Progenitor cell of endocrine pancreas (in vitro differentiated cells): ENCODE results near the gene SESTD1. TPM values are rescaled to one million over a fixed set of nuclear protein-coding genes. Genes with fewer than 3 reads are reported as not detected.
A peak's percentile ranks its signal among the peaks of the same experiment; 100 is the strongest.
"Not testable (repeated sequence)": the region's sequence is repeated elsewhere in the genome, so short reads cannot be mapped to it uniquely, and the experiment has no call there.

Experiments
- DNase-seq: peaks from one replicate; pipeline ENCODE4 v3.0.0; 2021; ENCODE audit warnings: low spot score; ENCODE audit not compliant: unreplicated experiment
- H3K27ac Mint-ChIP-seq: 2 replicates; pipeline ENCODE4 v1.8.0; 2021; ENCODE audit warnings: mild to moderate bottlenecking, moderate library complexity, mixed read lengths
- H3K27me3 Mint-ChIP-seq: 2 replicates; pipeline ENCODE4 v1.8.0; 2021; ENCODE audit warnings: mixed read lengths
- H3K36me3 Mint-ChIP-seq: 2 replicates; pipeline ENCODE4 v1.8.0; 2022; ENCODE audit warnings: mixed read lengths; ENCODE audit not compliant: insufficient read depth
- H3K4me1 Mint-ChIP-seq: 2 replicates; pipeline ENCODE4 v1.8.0; 2021; ENCODE audit warnings: low read depth, mixed read lengths
- H3K4me3 Mint-ChIP-seq: 2 replicates; pipeline ENCODE4 v1.8.0; 2021; ENCODE audit warnings: low read depth, mild to moderate bottlenecking, moderate library complexity, mixed read lengths
- H3K9me3 Mint-ChIP-seq: 2 replicates; pipeline ENCODE4 v1.8.0; 2021; ENCODE audit warnings: low read depth, mixed read lengths
- total RNA-seq: library from RNA; stranded (reverse); gene quantifications from 2 replicates; pipeline ENCODE4 v1.2.1, GENCODE V29; 2021
- TF ChIP-seq, protein P1 (sequence below): fragments of 200-600 bp; sonication (generic); IDR thresholded peaks from one replicate; pipeline ENCODE4 v1.5.0; 2021; ENCODE audit warnings: antibody characterized with exemption, mild to moderate bottlenecking; ENCODE audit not compliant: unreplicated experiment

Gene SESTD1
- total RNA-seq, 1 donor from 2014 or later: 108 TPM

- Mint-ChIP-seq H3K4me1 (no peaks in the 10 kb centered on the region), H3K4me3 (no peak overlapping the region), H3K36me3 (no peaks in the 10 kb centered on the region), H3K27ac (no peak overlapping the region), H3K9me3 (peaks cover 4% of the 10 kb centered on the region), H3K27me3 (no peaks in the 10 kb centered on the region)
- no peak for DNase-seq
- TF ChIP-seq, protein P1, sequence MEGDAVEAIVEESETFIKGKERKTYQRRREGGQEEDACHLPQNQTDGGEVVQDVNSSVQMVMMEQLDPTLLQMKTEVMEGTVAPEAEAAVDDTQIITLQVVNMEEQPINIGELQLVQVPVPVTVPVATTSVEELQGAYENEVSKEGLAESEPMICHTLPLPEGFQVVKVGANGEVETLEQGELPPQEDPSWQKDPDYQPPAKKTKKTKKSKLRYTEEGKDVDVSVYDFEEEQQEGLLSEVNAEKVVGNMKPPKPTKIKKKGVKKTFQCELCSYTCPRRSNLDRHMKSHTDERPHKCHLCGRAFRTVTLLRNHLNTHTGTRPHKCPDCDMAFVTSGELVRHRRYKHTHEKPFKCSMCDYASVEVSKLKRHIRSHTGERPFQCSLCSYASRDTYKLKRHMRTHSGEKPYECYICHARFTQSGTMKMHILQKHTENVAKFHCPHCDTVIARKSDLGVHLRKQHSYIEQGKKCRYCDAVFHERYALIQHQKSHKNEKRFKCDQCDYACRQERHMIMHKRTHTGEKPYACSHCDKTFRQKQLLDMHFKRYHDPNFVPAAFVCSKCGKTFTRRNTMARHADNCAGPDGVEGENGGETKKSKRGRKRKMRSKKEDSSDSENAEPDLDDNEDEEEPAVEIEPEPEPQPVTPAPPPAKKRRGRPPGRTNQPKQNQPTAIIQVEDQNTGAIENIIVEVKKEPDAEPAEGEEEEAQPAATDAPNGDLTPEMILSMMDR: no peak
These were observed 193.7 kb downstream of the SESTD1 start for GRCh38 chr2:179070895-179071294.

GRCh38 chr2:179069685-179070084 is 194.9 kb downstream of the SESTD1 start:
- no peaks in the 10 kb centered on the region for H3K4me1 Mint-ChIP-seq
- no peaks in the 10 kb centered on the region for H3K27me3 Mint-ChIP-seq
- no peak overlapping the region for H3K4me3 Mint-ChIP-seq
- TF ChIP-seq, protein P1: no peak
- no peak overlapping the region for H3K27ac Mint-ChIP-seq
- H3K9me3 Mint-ChIP-seq: peaks cover 10% of the 10 kb centered on the region
- no peak for DNase-seq
- no peaks in the 10 kb centered on the region for H3K36me3 Mint-ChIP-seq

- TF ChIP-seq, protein P1: no peak
- peaks cover 10% of the 10 kb centered on the region for H3K9me3 Mint-ChIP-seq
- DNase-seq: no peak
- no peak overlapping the region for H3K27ac Mint-ChIP-seq
- no peaks in the 10 kb centered on the region for H3K36me3 Mint-ChIP-seq
- no peaks in the 10 kb centered on the region for H3K27me3 Mint-ChIP-seq
- no peaks in the 10 kb centered on the region for H3K4me1 Mint-ChIP-seq
- no peak overlapping the region for H3K4me3 Mint-ChIP-seq
These were observed 195.5 kb downstream of the SESTD1 start for GRCh38 chr2:179068991-179069643.

GRCh38 chr2:179059026-179059700 is 205.5 kb downstream of the SESTD1 start:
- no peaks in the 10 kb centered on the region for H3K36me3 Mint-ChIP-seq
- H3K27ac Mint-ChIP-seq: peak overlapping the region; percentile 84
- no peak overlapping the region for H3K4me3 Mint-ChIP-seq
- H3K27me3 Mint-ChIP-seq: no peaks in the 10 kb centered on the region
- H3K9me3 Mint-ChIP-seq: peaks cover 4% of the 10 kb centered on the region
- no peak for DNase-seq
- TF ChIP-seq, protein P1: no peak
- H3K4me1 Mint-ChIP-seq: peaks cover 25% of the 10 kb centered on the region

GRCh38 chr2:179057737-179058136 is 206.9 kb downstream of the SESTD1 start:
- Mint-ChIP-seq H3K27ac (peak overlapping the region; percentile 96), H3K36me3 (no peaks in the 10 kb centered on the region)

DNA sequence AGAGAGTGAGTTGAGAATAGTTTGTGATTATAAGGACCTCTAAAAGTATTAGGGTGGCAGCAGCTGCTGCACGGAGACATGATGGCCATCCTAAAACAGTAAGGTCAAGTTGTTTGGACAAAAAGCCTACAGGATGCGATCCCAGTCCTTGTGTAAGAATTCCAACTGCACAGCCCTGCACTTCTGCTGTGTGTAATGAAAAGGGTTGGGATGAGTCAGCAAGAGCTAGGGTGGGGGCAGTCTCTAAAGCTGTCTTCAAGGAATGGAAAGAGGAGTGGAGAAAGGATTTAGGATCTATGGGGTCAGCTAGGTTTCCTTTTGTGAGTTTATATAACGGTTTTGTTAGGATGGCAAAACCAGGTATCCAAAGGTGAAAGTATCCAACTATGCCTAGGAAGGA is 211.1 kb downstream of the SESTD1 start:
- H3K4me1 Mint-ChIP-seq: peaks cover 19% of the 10 kb centered on the region
- not testable (repeated sequence) for DNase-seq, H3K9me3 Mint-ChIP-seq, H3K4me3 Mint-ChIP-seq, H3K27ac Mint-ChIP-seq, H3K27me3 Mint-ChIP-seq, H3K36me3 Mint-ChIP-seq

More at GRCh38 chr2:179057737-179058136, 206.9 kb downstream of the SESTD1 start:
- Mint-ChIP-seq H3K4me3 (no peak overlapping the region), H3K9me3 (peaks cover 4% of the 10 kb centered on the region), H3K4me1 (peaks cover 25% of the 10 kb centered on the region), H3K27me3 (no peaks in the 10 kb centered on the region)
- TF ChIP-seq, protein P1: no peak
- DNase-seq: no peak
